NCI-H748 (cell line): ENCODE results near the gene NAA16.
A peak's percentile ranks its signal among the peaks of the same experiment; 100 is the strongest.
"Not testable (repeated sequence)": the region's sequence is repeated elsewhere in the genome, so short reads cannot be mapped to it uniquely, and the experiment has no call there.

Experiments used
- DNase-seq: peaks from one replicate; lab custom pipeline; 2025; ENCODE audit not compliant: unreplicated experiment; lab: John Stamatoyannopoulos, UW

Gene NAA16

GRCh38 chr13:41403983-41404382 lies 92.9 kb downstream of the NAA16 start:
- DNase-seq = no peak

GRCh38 chr13:41405367-41405766 lies 94.3 kb downstream of the NAA16 start:
- DNase-seq = no peak

GRCh38 chr13:41407380-41407779 lies 96.3 kb downstream of the NAA16 start:
- DNase-seq = no peak

- no peak for DNase-seq
Observed at GRCh38 chr13:41408121-41408520, 97.1 kb downstream of the NAA16 start.

GRCh38 chr13:41408746-41409145 lies 97.7 kb downstream of the NAA16 start:
- DNase-seq = no peak

- DNase-seq = no peak
Observed at GRCh38 chr13:41409611-41410010, 98.5 kb downstream of the NAA16 start.

DNA sequence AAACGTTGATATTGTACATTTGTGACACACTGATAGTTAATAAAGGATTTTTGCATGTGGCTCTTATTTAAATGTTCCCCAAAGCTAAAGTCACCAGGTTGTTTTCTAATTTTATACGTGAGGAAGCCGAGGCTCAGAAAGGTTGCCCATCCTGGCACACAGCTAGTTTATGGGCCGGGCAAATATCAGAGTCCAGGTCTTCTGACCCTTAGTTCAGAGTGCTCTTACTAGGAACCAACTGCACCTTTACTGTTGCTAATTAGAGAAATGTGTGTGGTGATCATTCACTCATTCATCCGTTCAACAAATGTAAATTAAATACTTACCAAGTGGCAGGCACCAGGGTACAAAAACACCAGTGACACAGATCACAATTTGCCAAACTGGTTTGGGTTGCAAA lies 100.0 kb downstream of the NAA16 start:
- no peak for DNase-seq

DNA sequence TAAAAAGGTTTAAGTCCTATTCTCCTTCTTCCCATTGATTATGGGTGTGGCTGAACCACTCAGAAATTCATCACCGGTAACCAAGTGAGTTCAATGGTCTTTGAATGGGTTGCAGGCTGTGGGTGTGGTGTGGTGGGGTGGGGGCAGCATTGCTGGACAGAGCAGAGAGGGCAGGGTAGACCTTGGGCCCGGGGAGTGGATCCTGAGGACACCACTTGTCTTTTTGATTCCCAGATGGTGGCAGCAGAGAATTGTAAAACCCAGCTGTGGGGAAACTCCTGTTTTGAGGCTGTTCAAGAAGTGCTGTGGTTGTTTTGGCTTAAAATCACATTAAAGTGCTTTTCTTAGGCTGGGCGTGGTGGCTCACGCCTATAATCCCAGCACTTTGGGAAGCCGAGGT lies 100.5 kb downstream of the NAA16 start:
- DNase-seq = peak; percentile 30

GRCh38 chr13:41413872-41414271 lies 102.8 kb downstream of the NAA16 start:
- no peak for DNase-seq

- DNase-seq = no peak
Observed at GRCh38 chr13:41416276-41416675, 105.2 kb downstream of the NAA16 start.

GRCh38 chr13:41418027-41418426 lies 107.0 kb downstream of the NAA16 start:
- no peak for DNase-seq

GRCh38 chr13:41418731-41419130 lies 107.7 kb downstream of the NAA16 start:
- DNase-seq = no peak

DNA sequence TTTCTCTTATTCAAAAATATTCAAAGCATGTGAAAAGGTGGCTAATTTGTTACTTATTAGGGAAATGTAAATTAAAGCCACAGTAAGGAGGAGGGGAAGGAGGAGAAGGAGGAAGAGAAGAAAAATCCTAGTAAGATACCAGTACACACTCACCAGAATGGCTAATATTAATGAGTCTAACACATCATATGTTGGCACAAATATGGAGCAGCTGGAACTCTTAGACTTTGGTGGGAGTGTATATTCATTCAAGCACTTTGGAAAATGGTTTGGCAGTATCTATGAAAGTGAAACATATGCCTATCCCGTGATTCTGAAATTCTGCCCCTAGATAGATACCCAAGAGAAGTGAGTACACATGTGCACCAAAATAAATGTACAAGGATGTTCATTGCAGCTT lies 108.1 kb downstream of the NAA16 start:
- no peak for DNase-seq

DNA sequence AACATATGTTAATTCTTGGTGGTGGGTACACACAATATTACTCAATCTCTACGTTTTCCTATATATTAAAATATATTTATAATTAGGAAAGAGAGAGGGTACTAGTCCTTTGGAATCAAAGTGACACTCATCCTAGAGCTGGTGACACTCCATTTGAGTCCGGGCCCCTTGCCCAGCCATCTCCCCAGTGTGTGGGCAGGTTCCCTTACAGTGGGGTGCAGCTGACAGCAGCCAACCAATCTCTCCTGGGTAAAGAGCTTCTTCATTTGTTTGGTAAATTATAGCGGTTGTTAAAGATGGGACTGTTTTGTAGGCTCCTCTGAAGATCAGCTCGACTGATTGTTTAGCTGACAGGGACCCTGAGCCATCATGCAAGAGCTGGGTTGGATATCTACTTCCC lies 109.1 kb downstream of the NAA16 start:
- no peak for DNase-seq

DNA sequence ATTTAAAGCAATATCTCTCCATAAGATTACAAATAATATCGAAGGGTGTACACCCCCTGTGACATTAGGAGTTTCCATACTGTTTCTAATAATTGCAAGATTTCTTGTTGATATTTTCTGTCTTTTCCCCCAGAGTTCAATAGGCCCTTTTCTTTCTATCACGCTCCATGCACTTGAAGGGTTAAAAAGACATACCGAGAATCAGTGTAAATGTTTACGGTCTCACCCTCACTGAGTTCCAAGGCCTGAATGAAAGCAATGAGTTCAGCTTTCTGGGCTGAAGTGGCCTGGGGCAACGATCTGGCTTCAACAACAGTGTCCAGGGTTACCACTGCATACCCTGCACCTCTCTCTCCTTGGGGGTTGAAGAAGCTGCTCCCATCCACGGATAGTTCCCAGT lies 110.3 kb downstream of the NAA16 start:
- not testable (repeated sequence) for DNase-seq

- DNase-seq = not testable (repeated sequence)
Observed at GRCh38 chr13:41421983-41422382, 110.9 kb downstream of the NAA16 start.

DNA sequence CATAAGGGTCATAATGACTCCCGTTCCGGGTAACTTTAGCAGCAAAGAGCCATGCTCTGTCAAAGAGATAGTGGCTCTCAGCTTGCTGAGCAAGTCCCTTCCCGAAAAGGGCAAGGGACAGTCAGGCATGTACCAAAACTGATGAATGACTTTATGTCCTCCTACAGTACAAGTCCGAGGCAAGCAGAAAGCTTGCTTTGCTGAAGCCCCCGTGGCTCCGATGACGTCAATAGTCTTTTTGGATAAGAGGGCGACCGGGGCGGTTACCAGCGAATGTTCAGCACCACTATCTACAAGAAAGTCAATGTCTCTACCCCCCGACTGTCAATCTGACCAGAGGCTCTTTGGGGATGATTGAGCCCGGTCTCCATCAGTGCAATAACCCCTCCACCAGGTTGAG lies 112.2 kb downstream of the NAA16 start:
- DNase-seq = not testable (repeated sequence)

DNA sequence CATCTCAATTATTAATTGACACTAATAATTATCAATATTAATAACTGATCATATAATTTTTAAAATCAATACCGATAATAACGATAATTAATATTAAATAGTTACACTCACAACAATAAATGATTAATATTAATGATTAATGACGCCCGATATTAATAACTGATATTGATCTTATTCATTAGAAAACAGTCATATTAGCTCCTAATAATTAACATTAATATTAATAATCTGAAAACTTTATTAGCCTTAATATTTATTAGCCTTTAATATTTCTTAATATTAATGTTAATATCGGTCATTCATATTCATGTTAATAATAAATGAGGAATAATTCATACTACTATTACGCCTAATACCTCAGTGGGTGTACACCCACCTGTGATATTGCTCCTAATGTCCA lies 113.6 kb downstream of the NAA16 start:
- DNase-seq = not testable (repeated sequence)

GRCh38 chr13:41426047-41426446 lies 115.0 kb downstream of the NAA16 start:
- no peak for DNase-seq
